GM10248 (cell line): ENCODE measurements around the gene SLC4A4.

ENCODE experiments used
- CTCF ChIA-PET: fragments of 300-600 bp; sonication (Branson Sonifier 250); formaldehyde crosslinking; extraction: SDS; loops from one replicate; lab custom pipeline; 2021; ENCODE audit warnings: antibody characterized with exemption; lab: Yijun Ruan, JAX
- POLR2A ChIA-PET: fragments of 350-650 bp; sonication (Branson Sonifier 250); formaldehyde crosslinking; extraction: SDS; loops from one replicate; lab custom pipeline; 2020; ENCODE audit warnings: antibody characterized with exemption; lab: Yijun Ruan, JAX
- DNase-seq: peaks from one replicate; pipeline ENCODE4 v3.0.0; 2012; ENCODE audit errors: extremely low spot score
- CTCF ChIP-seq: IDR thresholded peaks from 2 replicates; pipeline ENCODE4 v1.5.1; 2012; ENCODE audit warnings: mild to moderate bottlenecking, low read depth; ENCODE audit errors: extremely low read depth, missing control alignments, control extremely low read depth

SLC4A4 gene

GRCh38 chr4:71446479-71447081 is 107.8 kb downstream of the SLC4A4 start:
- no peak for DNase-seq
- no peak for TF ChIP-seq CTCF
- POLR2A ChIA-PET = no interaction called here

GRCh38 chr4:71449040-71449439 is 110.2 kb downstream of the SLC4A4 start:
- DNase-seq = no peak
- TF ChIP-seq CTCF = no peak
- ChIA-PET CTCF (interaction anchor here (0.9 kb wide), 1 partner anchor 32 kb away, joined by 3 read pairs; no protein-coding TSS in a partner anchor), POLR2A (no interaction called here)

More at GRCh38 chr4:71446479-71447081, 107.8 kb downstream of the SLC4A4 start:
- CTCF ChIA-PET = interaction anchor here (1.7 kb wide), 1 partner anchor 9 kb away, joined by 4 read pairs; no protein-coding TSS in a partner anchor

GRCh38 chr4:71449878-71450277 is 111.1 kb downstream of the SLC4A4 start:
- CTCF ChIA-PET = interaction anchor here (0.9 kb wide), 1 partner anchor 32 kb away, joined by 3 read pairs; no protein-coding TSS in a partner anchor
- POLR2A ChIA-PET = no interaction called here
- DNase-seq = no peak
- no peak for TF ChIP-seq CTCF

- ChIA-PET CTCF (interaction anchor here (0.7 to 1.2 kb wide), 2 partner anchors 10 to 14 kb away, joined by 3 read pairs; no protein-coding TSS in a partner anchor), POLR2A (no interaction called here)
- no peak for DNase-seq
- TF ChIP-seq CTCF = no peak
Measured at GRCh38 chr4:71453531-71453930, 114.7 kb downstream of the SLC4A4 start.

- TF ChIP-seq CTCF = no peak
- ChIA-PET POLR2A (no interaction called here), CTCF (interaction anchor here (1.2 to 1.3 kb wide), 2 partner anchors 13 to 26 kb away, joined by 4 to 5 read pairs; no protein-coding TSS in a partner anchor)
- no peak for DNase-seq
Measured at GRCh38 chr4:71456841-71457240, 118.0 kb downstream of the SLC4A4 start.

- ChIA-PET CTCF (no interaction called here), POLR2A (no interaction called here)
- no peak for TF ChIP-seq CTCF
- DNase-seq = no peak
Measured at GRCh38 chr4:71460371-71460770, 121.6 kb downstream of the SLC4A4 start.
